NCI-H187 (cell line): ENCODE results near the gene FCGR3A.
"Not testable (repeated sequence)": the region's sequence is repeated elsewhere in the genome, so short reads cannot be mapped to it uniquely, and the experiment has no call there.

Experiments used
- DNase-seq, 2 experiments: peaks; one replicate each; lab custom pipeline; 2025; lab: John Stamatoyannopoulos, UW

Gene FCGR3A

GRCh38 chr1:161556990-161557389 is 7.4 kb upstream of the FCGR3A start:
- not testable (repeated sequence) for DNase-seq

- not testable (repeated sequence) for DNase-seq
These were observed 6.5 kb upstream of the FCGR3A start for GRCh38 chr1:161556143-161556542.

GRCh38 chr1:161554815-161555417 is 5.3 kb upstream of the FCGR3A start:
- DNase-seq, result not testable (repeated sequence)

- DNase-seq, result not testable (repeated sequence)
These were observed 4.7 kb upstream of the FCGR3A start for GRCh38 chr1:161554340-161554739.

GRCh38 chr1:161553631-161554030 is 4.0 kb upstream of the FCGR3A start:
- not testable (repeated sequence) for DNase-seq

- not testable (repeated sequence) for DNase-seq
These were observed 1.3 kb upstream of the FCGR3A start for GRCh38 chr1:161550942-161551341.

GRCh38 chr1:161548749-161549406 is 740 bp downstream of the FCGR3A start:
- not testable (repeated sequence) for DNase-seq

- not testable (repeated sequence) for DNase-seq
These were observed 1.4 kb downstream of the FCGR3A start for GRCh38 chr1:161547995-161548741.

- not testable (repeated sequence) for DNase-seq
These were observed 4.5 kb downstream of the FCGR3A start for GRCh38 chr1:161545005-161545731.

- DNase-seq, result not testable (repeated sequence)
These were observed 6.5 kb downstream of the FCGR3A start for GRCh38 chr1:161543125-161543524.

- DNase-seq, result not testable (repeated sequence)
These were observed 7.5 kb downstream of the FCGR3A start for GRCh38 chr1:161542091-161542559.

GRCh38 chr1:161540570-161540960 is 9.1 kb downstream of the FCGR3A start:
- not testable (repeated sequence) for DNase-seq

- peak; percentile 20 to 24 for DNase-seq
These were observed 9.7 kb downstream of the FCGR3A start for GRCh38 chr1:161539731-161540569.

- not testable (repeated sequence) for DNase-seq
These were observed 10.6 kb downstream of the FCGR3A start for GRCh38 chr1:161538925-161539479.

GRCh38 chr1:161537068-161537669 is 12.4 kb downstream of the FCGR3A start:
- not testable (repeated sequence) for DNase-seq

GRCh38 chr1:161532644-161533567 is 16.7 kb downstream of the FCGR3A start:
- not testable (repeated sequence) for DNase-seq

GRCh38 chr1:161531986-161532643 is 17.5 kb downstream of the FCGR3A start:
- DNase-seq, result no peak
